ENCODE data around the gene SPTLC1. TPM values are rescaled to one million over a fixed set of nuclear protein-coding genes. Genes with fewer than 3 reads are reported as not detected.
"Not testable (repeated sequence)": the region's sequence is repeated elsewhere in the genome, so short reads cannot be mapped to it uniquely, and the experiment has no call there.

SPTLC1 gene
- total RNA-seq, 1 experiment from 2014 or later, result 61.2 TPM

- DNase-seq (ENCODE audit: low spot score), result no peak
These were observed 72.2 kb downstream of the SPTLC1 start for GRCh38 chr9:92043002-92043401.

GRCh38 chr9:92042260-92042659 lies 73.0 kb downstream of the SPTLC1 start:
- in situ Hi-C loops (cut with HindIII; ENCODE audit: low sequenced_read_pairs), result no loop called here
- no peak for DNase-seq (ENCODE audit: low spot score)

More at GRCh38 chr9:92043002-92043401, 72.2 kb downstream of the SPTLC1 start:
- in situ Hi-C loops (cut with HindIII; ENCODE audit: low sequenced_read_pairs), result no loop called here

GRCh38 chr9:92036756-92037155 lies 78.5 kb downstream of the SPTLC1 start:
- DNase-seq (ENCODE audit: low spot score), result no peak
- in situ Hi-C loops (cut with HindIII; ENCODE audit: low sequenced_read_pairs), result no loop called here

GRCh38 chr9:92036411-92036746 lies 78.8 kb downstream of the SPTLC1 start:
- DNase-seq (ENCODE audit: low spot score), result no peak
- in situ Hi-C loops (cut with HindIII; ENCODE audit: low sequenced_read_pairs), result no loop called here

- in situ Hi-C loops (cut with HindIII; ENCODE audit: low sequenced_read_pairs), result no loop called here
- DNase-seq (ENCODE audit: low spot score), result no peak
These were observed 79.4 kb downstream of the SPTLC1 start for GRCh38 chr9:92035687-92036410.

- in situ Hi-C loops (cut with HindIII; ENCODE audit: low sequenced_read_pairs), result no loop called here
- no peak for DNase-seq (ENCODE audit: low spot score)
These were observed 80.1 kb downstream of the SPTLC1 start for GRCh38 chr9:92035146-92035545.

GRCh38 chr9:92033991-92034390 lies 81.2 kb downstream of the SPTLC1 start:
- DNase-seq (ENCODE audit: low spot score), result no peak
- in situ Hi-C loops (cut with HindIII; ENCODE audit: low sequenced_read_pairs), result no loop called here

GRCh38 chr9:92033307-92033706 lies 81.9 kb downstream of the SPTLC1 start:
- DNase-seq (ENCODE audit: low spot score), result no peak
- in situ Hi-C loops (cut with HindIII; ENCODE audit: low sequenced_read_pairs), result no loop called here

GRCh38 chr9:92032891-92033290 lies 82.3 kb downstream of the SPTLC1 start:
- DNase-seq (ENCODE audit: low spot score), result no peak
- in situ Hi-C loops (cut with HindIII; ENCODE audit: low sequenced_read_pairs), result no loop called here

GRCh38 chr9:92030367-92030766 lies 84.8 kb downstream of the SPTLC1 start:
- in situ Hi-C loops (cut with HindIII; ENCODE audit: low sequenced_read_pairs), result no loop called here
- DNase-seq (ENCODE audit: low spot score), result no peak

GRCh38 chr9:92029553-92029952 lies 85.7 kb downstream of the SPTLC1 start:
- in situ Hi-C loops (cut with HindIII; ENCODE audit: low sequenced_read_pairs), result no loop called here
- DNase-seq (ENCODE audit: low spot score), result no peak

- in situ Hi-C loops (cut with HindIII; ENCODE audit: low sequenced_read_pairs), result no loop called here
- no peak for DNase-seq (ENCODE audit: low spot score)
These were observed 88.8 kb downstream of the SPTLC1 start for GRCh38 chr9:92026206-92027002.

GRCh38 chr9:92021785-92022541 lies 93.2 kb downstream of the SPTLC1 start:
- DNase-seq (ENCODE audit: low spot score); in situ Hi-C loops (cut with HindIII; ENCODE audit: low sequenced_read_pairs): not testable (repeated sequence)

GRCh38 chr9:92019658-92020057 lies 95.6 kb downstream of the SPTLC1 start:
- no peak for DNase-seq (ENCODE audit: low spot score)
- in situ Hi-C loops (cut with HindIII; ENCODE audit: low sequenced_read_pairs), result no loop called here

- in situ Hi-C loops (cut with HindIII; ENCODE audit: low sequenced_read_pairs), result no loop called here
- DNase-seq (ENCODE audit: low spot score), result no peak
These were observed 104.3 kb downstream of the SPTLC1 start for GRCh38 chr9:92010705-92011536.

- in situ Hi-C loops (cut with HindIII; ENCODE audit: low sequenced_read_pairs), result not testable (repeated sequence)
These were observed 105.0 kb downstream of the SPTLC1 start for GRCh38 chr9:92010253-92010652.

GRCh38 chr9:92008041-92008440 lies 107.2 kb downstream of the SPTLC1 start:
- in situ Hi-C loops (cut with HindIII; ENCODE audit: low sequenced_read_pairs), result no loop called here
- no peak for DNase-seq (ENCODE audit: low spot score)

More at GRCh38 chr9:92010253-92010652, 105.0 kb downstream of the SPTLC1 start:
- not testable (repeated sequence) for DNase-seq (ENCODE audit: low spot score)

GRCh38 chr9:92004045-92004392 lies 111.2 kb downstream of the SPTLC1 start:
- DNase-seq (ENCODE audit: low spot score), result no peak
- in situ Hi-C loops (cut with HindIII; ENCODE audit: low sequenced_read_pairs), result no loop called here

All from G401 (cell line).